ENCODE measurements around the gene DLX3.

The DLX3 gene

GRCh38 chr17:49970498-49970897 lies 24.5 kb downstream of the DLX3 start:
- DNase-seq = no peak

GRCh38 chr17:49969795-49970389 lies 25.1 kb downstream of the DLX3 start:
- DNase-seq = no peak

- DNase-seq = no peak
These were observed 25.8 kb downstream of the DLX3 start, which contains the start of gene DLX4 for GRCh38 chr17:49969134-49969759. DLX4 (plus strand) TSS chr17:49969190; CDS start chr17:49969469, 279 bp downstream.

- DNase-seq = no peak
These were observed 26.5 kb downstream of the DLX3 start for GRCh38 chr17:49968405-49969133.

GRCh38 chr17:49967621-49968404 lies 27.2 kb downstream of the DLX3 start:
- no peak for DNase-seq

- no peak for DNase-seq
These were observed 27.8 kb downstream of the DLX3 start for GRCh38 chr17:49967205-49967604.

- DNase-seq = no peak
These were observed 28.3 kb downstream of the DLX3 start for GRCh38 chr17:49966767-49967166.

GRCh38 chr17:49965524-49965909 lies 29.5 kb downstream of the DLX3 start:
- no peak for DNase-seq

GRCh38 chr17:49964769-49965523 lies 30.1 kb downstream of the DLX3 start:
- no peak for DNase-seq

GRCh38 chr17:49964303-49964768 lies 30.7 kb downstream of the DLX3 start:
- no peak for DNase-seq

- no peak for DNase-seq
These were observed 31.3 kb downstream of the DLX3 start for GRCh38 chr17:49963626-49964302.

GRCh38 chr17:49963309-49963625 lies 31.8 kb downstream of the DLX3 start:
- DNase-seq = no peak

- DNase-seq = no peak
These were observed 32.3 kb downstream of the DLX3 start for GRCh38 chr17:49962599-49963308.

GRCh38 chr17:49959183-49959935 lies 35.7 kb downstream of the DLX3 start:
- no peak for DNase-seq

- DNase-seq = no peak
These were observed 36.3 kb downstream of the DLX3 start for GRCh38 chr17:49958723-49959122.

- DNase-seq = no peak
These were observed 37.7 kb downstream of the DLX3 start for GRCh38 chr17:49957350-49957749.

GRCh38 chr17:49956780-49957179 lies 38.2 kb downstream of the DLX3 start:
- no peak for DNase-seq

- DNase-seq = no peak
These were observed 39.9 kb downstream of the DLX3 start for GRCh38 chr17:49955157-49955556.

- no peak for DNase-seq
These were observed 42.0 kb downstream of the DLX3 start for GRCh38 chr17:49952912-49953497.

GRCh38 chr17:49952209-49952911 lies 42.7 kb downstream of the DLX3 start:
- DNase-seq = peak; percentile 10
